CD4-positive, alpha-beta T cell treated with Interferon alpha-2 for 1 hour (primary cell): Measurements from ENCODE around the gene RHOF.

ENCODE experiments used
- DNase-seq, 2 donors: peaks; one replicate each; pipeline ENCODE4 v3.0.0-alpha.2; 2020 to 2022

RHOF gene

DNA sequence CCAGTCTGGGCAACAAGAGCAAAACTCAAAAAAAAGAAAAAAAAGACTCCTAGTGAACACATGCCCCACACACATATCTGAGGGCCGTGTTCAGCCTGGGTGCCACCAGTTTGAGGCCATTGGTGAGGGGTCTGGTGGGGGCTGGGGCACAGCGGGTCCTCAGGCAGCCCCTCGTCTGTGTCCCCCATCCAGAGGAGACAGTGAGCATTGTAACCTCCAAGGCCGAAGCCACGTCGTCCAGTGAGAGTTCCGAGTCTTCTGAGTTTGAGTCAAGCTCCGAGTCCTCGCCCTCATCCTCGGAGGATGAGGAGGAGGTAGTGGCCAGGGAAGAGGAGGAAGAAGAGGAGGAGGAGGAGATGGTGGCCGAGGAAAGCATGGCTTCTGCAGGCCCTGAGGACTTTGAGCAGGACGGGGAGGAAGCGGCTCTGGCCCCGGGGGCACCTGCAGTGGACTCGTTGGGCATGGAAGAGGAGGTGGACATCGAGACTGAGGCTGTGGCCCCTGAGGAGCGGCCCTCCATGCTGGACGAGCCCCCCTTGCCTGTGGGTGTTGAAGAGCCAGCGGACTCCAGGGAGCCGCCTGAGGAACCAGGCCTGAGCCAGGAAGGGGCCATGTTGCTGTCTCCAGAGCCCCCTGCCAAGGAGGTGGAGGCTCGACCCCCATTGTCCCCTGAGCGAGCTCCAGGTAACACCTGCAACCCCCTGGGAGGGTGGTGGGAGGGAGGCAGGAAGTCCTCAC lies 25.9 kb upstream of the RHOF start:
- DNase-seq: no peak

DNA sequence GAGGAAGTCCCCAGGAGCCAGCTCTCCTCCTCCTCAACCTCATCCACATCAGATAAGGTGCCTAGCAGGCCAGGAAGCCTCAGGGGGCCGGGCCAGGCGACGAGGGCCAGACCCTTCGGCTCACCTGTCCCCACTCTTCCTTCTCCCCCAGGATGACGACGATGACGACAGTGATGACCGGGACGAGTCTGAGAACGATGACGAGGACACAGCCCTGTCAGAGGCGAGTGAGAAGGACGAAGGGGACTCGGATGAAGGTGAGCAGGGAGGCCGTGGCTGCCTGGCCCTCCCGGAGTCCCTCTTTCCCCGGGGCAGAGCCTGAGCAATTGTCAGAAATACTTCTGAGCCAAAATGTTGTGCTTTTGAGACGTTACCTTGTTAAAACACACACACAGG lies 24.2 kb upstream of the RHOF start:
- DNase-seq: no peak

DNA sequence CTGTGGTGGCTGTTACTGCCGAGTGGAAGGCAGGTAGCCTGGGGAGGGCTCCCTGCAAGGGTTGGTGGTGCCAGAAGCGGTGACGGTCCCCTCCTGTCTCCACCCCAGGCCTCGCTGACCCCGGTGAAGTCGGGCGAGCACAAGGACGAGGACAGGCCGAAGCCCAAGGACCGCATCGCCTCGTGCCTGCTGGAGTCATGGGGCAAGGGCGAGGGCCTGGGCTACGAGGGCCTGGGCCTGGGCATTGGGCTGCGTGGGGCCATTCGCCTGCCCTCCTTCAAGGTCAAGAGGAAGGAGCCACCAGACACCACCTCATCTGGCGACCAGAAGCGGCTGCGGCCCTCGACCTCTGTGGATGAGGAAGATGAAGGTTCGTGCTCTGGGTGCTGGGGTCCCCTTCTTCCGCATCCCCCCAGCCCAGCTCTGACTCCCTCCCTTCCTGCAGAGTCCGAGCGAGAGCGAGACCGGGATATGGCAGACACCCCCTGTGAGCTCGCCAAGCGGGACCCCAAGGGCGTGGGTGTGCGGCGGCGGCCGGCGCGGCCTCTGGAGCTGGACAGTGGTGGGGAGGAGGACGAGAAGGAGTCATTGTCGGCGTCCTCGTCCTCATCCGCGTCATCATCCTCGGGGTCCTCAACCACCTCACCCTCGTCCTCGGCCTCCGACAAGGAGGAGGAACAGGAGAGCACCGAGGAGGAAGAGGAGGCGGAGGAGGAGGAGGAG lies 23.6 kb upstream of the RHOF start:
- no peak for DNase-seq

- no peak for DNase-seq
Measured at GRCh38 chr12:121815263-121815662, 21.8 kb upstream of the RHOF start.

GRCh38 chr12:121814429-121815119 lies 21.1 kb upstream of the RHOF start:
- no peak for DNase-seq

DNA sequence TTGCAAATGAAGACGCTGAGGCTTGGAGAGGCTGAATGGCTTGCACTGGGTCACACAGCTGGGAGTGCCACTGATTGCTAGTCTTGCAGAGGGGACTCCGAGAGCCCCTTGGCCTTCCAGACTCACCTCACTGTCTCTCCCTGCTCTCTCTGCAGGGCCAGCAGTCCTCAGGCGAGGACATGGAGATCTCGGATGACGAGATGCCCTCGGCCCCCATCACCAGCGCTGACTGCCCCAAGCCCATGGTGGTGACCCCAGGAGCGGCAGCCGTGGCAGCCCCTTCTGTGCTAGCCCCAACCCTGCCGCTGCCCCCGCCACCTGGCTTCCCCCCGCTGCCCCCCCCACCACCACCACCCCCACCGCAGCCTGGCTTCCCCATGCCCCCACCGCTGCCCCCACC lies 20.5 kb upstream of the RHOF start:
- no peak for DNase-seq

GRCh38 chr12:121812921-121813896 lies 19.7 kb upstream of the RHOF start:
- no peak for DNase-seq

- no peak for DNase-seq
Measured at GRCh38 chr12:121812320-121812871, 18.9 kb upstream of the RHOF start.

- DNase-seq: peak; percentile 58 to 75
Measured at GRCh38 chr12:121811434-121812319, 18.2 kb upstream of the RHOF start.

DNA sequence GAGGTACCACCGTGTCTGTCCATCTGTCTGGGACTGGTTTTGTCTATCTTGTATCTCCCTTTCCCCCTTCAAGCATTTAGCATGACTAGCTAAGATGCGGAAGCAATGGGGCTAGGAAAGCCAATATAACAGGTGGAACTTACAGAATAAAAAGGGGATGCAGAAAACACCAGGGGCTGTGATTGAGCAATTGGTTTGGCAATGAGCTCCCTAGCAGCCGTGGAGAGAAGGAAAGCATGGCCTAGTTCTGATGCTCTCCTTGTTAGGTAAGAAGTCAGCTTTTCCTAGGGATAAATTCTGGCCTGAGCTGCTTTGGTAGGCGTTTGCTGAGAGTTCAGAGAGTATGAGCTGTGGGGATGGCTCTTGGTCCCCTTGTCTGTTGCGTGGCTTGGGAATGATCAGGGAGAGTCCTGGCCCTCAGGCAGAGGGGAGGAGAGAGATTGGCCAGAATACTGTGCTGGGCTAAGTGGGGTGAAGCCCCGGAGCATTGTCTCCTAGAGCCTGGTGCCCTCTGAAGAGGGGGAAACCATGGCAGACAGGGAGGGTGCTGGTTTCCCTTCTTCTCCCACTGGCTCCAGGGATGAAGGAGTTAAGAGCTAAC lies 17.4 kb upstream of the RHOF start:
- no peak for DNase-seq

DNA sequence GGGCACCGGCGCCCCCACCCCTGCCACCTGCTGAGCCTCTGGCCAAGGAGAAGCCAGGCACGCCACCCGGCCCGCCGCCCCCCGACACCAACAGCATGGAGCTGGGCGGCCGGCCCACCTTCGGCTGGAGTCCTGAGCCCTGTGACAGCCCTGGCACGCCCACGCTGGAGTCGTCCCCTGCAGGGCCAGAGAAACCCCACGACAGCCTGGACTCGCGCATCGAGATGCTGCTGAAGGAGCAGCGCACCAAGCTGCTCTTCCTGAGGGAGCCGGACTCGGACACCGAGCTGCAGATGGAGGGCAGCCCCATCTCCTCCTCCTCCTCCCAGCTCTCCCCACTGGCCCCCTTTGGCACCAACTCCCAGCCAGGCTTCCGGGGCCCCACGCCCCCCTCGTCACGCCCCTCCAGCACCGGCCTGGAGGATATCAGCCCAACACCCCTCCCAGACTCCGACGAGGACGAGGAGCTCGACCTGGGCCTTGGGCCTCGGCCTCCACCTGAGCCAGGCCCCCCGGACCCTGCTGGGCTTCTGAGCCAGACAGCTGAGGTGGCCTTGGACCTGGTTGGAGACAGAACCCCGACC lies 16.8 kb upstream of the RHOF start:
- DNase-seq: no peak

DNA sequence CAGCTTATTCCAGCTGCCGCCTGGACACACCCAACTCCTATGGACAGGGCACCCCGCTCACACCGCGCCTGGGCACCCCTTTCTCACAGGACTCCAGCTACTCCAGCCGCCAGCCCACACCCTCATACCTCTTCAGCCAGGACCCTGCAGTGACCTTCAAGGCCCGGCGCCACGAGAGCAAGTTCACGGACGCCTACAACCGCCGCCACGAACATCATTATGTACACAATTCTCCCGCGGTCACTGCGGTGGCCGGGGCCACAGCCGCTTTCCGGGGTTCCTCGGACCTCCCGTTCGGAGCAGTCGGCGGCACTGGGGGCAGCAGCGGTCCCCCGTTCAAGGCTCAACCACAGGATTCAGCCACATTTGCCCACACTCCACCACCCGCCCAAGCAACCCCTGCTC lies 16.2 kb upstream of the RHOF start:
- no peak for DNase-seq

DNA sequence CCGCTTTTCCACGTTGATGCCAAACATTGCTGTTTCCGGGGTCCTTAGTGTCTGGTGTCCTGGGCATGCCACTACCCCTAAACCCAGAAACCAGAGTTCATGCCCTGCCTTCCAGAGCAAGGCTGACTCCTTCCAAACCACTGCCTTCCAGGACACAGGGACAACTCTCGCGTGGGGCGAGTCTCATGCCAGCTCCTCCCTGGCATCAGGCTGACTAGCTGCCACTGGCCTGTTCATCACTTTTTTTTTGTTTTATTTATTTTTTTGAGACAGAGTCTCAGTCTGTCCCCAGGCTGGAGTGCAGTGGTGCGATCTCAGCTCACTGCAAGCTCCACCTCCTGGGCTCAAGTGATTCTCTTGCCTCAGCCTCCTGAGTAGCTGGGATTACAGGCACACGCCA lies 15.1 kb upstream of the RHOF start:
- DNase-seq: no peak

DNA sequence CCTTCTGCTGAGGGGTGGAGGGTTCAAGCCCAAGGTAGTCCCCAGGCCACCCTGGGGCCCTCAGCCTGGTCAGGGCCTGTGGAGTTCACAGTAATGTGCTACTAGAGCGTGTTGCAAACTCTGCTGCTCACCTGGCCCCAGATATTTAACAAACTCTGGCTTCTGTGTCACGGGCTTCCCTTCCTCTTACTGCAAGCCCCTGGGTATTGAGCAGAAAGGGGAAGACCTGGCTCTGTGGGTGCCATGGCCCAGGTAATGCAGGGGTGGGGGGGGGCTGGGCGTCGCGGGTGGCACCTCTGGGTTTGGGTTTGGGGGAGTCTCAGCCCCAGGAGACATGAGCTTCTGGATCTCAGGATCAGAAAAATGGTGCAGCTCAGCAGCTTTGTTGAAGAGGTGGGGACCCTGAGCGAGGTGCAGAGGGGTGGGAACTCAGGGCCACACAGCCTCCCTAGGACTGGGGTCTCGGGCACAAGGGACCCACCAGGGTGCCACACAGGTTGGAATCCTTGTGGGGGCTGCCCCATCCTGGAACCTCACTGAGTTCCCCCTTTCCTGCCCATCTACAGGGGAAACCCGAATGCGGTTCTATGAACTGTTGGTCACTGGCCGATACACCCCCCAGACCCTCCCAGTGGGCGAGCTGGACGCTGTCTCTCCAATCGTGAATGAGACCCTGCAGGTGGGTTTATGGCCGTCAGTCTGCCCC lies 14.3 kb upstream of the RHOF start:
- no peak for DNase-seq

GRCh38 chr12:121806546-121807423 lies 13.3 kb upstream of the RHOF start:
- DNase-seq: no peak

DNA sequence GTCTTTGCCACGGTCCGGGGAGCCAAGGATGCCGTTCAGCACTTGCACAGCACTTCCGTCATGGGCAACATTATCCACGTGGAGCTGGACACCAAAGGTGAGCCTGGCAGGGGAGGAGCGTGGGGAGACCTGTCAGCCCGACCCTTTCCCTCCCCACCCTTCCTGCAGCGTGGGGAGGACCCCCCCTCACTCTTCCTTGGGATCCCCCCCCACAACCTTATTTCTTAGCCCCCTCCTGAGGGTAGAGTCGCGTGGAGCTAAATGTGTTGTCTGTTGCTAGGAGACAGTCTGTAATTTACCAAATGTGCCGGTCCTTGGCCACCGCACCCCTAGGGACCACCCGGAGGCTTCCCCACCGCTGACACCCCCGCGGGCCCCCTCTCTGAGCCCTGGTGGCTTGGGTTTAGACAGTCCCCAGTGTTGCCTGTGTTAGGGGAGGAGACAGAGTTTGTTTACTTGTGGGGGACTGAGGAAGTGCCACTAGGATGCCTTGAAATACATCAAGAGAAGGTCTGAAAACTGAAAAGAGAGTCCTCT lies 12.6 kb upstream of the RHOF start:
- peak; percentile 58 to 70 for DNase-seq

DNA sequence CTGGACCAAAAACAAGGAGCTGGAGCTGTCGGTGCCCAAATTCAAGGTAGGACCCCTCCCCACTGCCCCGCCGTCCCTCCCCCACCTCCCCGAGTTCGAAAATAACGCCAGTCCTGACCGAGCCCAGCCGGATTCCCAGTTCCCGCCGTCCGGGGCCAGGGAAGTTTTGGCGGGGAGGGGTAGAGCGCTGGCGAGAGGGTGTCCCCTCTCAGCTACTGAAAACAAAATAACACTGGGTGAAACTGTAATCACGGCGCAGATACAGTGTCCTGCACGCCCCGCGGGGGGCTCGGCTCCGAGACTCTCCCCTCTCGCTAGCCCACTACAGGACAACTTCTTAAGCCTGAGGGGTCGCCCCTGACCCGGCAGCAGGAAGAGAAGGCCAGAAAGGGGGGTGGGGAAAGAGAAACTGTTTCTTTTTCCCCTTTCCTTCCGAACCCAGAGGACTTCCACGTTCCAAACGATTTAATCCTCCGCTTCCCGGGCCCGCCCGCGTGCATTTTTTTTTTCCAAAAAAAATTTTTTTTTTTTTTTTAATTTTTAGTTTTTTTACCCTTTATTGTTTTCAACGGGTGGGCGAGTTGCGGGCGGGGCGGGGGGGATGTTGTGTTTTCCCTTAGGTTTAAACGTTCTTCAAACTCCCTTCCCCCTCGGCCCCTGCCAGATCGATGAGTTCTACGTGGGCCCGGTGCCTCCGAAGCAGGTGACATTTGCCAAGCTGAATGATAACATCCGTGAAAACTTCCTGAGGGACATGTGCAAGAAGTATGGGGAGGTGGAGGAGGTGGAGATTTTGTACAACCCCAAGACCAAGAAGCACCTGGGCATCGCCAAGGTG lies 11.9 kb upstream of the RHOF start:
- no peak for DNase-seq
